OCI-LY7 (cell line): ENCODE results near the gene KCNA5. TPM values are rescaled to one million over a fixed set of nuclear protein-coding genes. Genes with fewer than 3 reads are reported as not detected.
A peak's percentile ranks its signal among the peaks of the same experiment; 100 is the strongest.

Experiments
- BruUV-seq: library from RNA; stranded (reverse); fragments of 400-500 nt; replicated peaks from 2 replicates; lab custom pipeline; 2021; lab: Mats Ljungman, UMichigan
- CTCF ChIA-PET: fragments of 300-600 bp; sonication (Branson Sonifier 250); formaldehyde crosslinking; loops from one replicate; lab custom pipeline; 2022; ENCODE audit warnings: antibody characterized with exemption; ENCODE audit not compliant: unreplicated experiment; lab: Charles Lee
- POLR2A ChIA-PET: fragments of 300-600 bp; sonication (Branson Sonifier 250); formaldehyde crosslinking; loops from one replicate; lab custom pipeline; 2022; ENCODE audit warnings: antibody characterized with exemption; lab: Charles Lee
- DNase-seq: peaks from one replicate; pipeline ENCODE4 v3.0.0-alpha.2; 2015; ENCODE audit warnings: low spot score
- H2AFZ ChIP-seq: fragments of 200-600 bp; sonication (generic), shearing (Covaris generic); 2 replicates; pipeline ENCODE4 v1.6.1; 2014; ENCODE audit warnings: mild to moderate bottlenecking, antibody characterized with exemption, low read length, moderate library complexity
- H3K27ac ChIP-seq: fragments of 200-600 bp; sonication (generic); 2 replicates; pipeline ENCODE4 v1.5.1; 2014; ENCODE audit warnings: mixed run types, low read depth, mild to moderate bottlenecking, moderate library complexity, low read length, inconsistent platforms; ENCODE audit not compliant: poor library complexity, severe bottlenecking
- H3K36me3 ChIP-seq: fragments of 200-600 bp; sonication (generic); 2 replicates; pipeline ENCODE4 v1.6.1; 2014; ENCODE audit warnings: mild to moderate bottlenecking, antibody characterized with exemption, low read length, moderate library complexity, mixed read lengths; ENCODE audit not compliant: insufficient read depth
- H3K4me1 ChIP-seq: fragments of 200-600 bp; sonication (generic); 2 replicates; pipeline ENCODE4 v1.5.1; 2014; ENCODE audit warnings: mild to moderate bottlenecking, low read length; ENCODE audit not compliant: insufficient read depth, poor library complexity, severe bottlenecking
- H3K4me2 ChIP-seq: fragments of 200-600 bp; sonication (generic); 2 replicates; pipeline ENCODE4 v1.6.1; 2014; ENCODE audit warnings: mild to moderate bottlenecking, low read length
- H3K4me3 ChIP-seq: fragments of 200-600 bp; sonication (generic); 2 replicates; pipeline ENCODE4 v1.5.1; 2014; ENCODE audit warnings: mild to moderate bottlenecking, low read depth, low read length; ENCODE audit not compliant: poor library complexity, severe bottlenecking
- H3K79me2 ChIP-seq: fragments of 200-600 bp; sonication (generic); 2 replicates; pipeline ENCODE4 v1.6.1; 2016; ENCODE audit warnings: low read depth, mild to moderate bottlenecking, low read length, moderate library complexity, mixed read lengths; ENCODE audit not compliant: insufficient read depth
- H3K9me2 ChIP-seq: fragments of 200-600 bp; sonication (generic); 2 replicates; pipeline ENCODE4 v1.6.1; 2016; ENCODE audit warnings: mild to moderate bottlenecking, low read length, mixed read lengths; ENCODE audit not compliant: insufficient read depth
- H3K9me3 ChIP-seq: fragments of 200-600 bp; sonication (generic); 2 replicates; pipeline ENCODE4 v1.6.1; 2014; ENCODE audit warnings: mild to moderate bottlenecking, mixed run types, low read length, mixed read lengths
- H4K20me1 ChIP-seq: fragments of 200-600 bp; sonication (generic); 2 replicates; pipeline ENCODE4 v1.6.1; 2014; ENCODE audit warnings: mild to moderate bottlenecking, antibody characterized with exemption, low read length, moderate library complexity, mixed read lengths; ENCODE audit not compliant: insufficient read depth
- EZH2phosphoT487 ChIP-seq: fragments of 200-600 bp; sonication (generic); IDR thresholded peaks from 2 replicates; pipeline ENCODE4 v1.6.1; 2018; ENCODE audit warnings: low read depth, borderline replicate concordance, mild to moderate bottlenecking, mixed run types, antibody characterized with exemption, low read length, moderate library complexity, mixed read lengths
- intact Hi-C: fragments of 100-400 bp; cut with micrococcal nuclease; formaldehyde crosslinking; loops from one replicate; pipeline ENCODE4 v1.10.0; 2022; ENCODE audit not compliant: unreplicated experiment
- total RNA-seq, 2 experiments: library from RNA; depleted of rRNA in 1 of 2; stranded (reverse); fragments of >200 nt in 1 of 2; shearing (Covaris generic) in 1 of 2; gene quantifications; 2 replicates each; pipeline ENCODE4 v1.2.3, GENCODE V29; 2014 to 2022
- TF ChIP-seq, protein P1 (sequence below): fragments of 200-600 bp; sonication (generic); conservative IDR thresholded peaks from 2 replicates; pipeline ENCODE4 v1.5.1; 2014; ENCODE audit warnings: mild to moderate bottlenecking, antibody characterized with exemption, low read length, moderate library complexity, mixed read lengths

Gene KCNA5
- total RNA-seq, 2 experiments from 2014 or later: not detected

DNA sequence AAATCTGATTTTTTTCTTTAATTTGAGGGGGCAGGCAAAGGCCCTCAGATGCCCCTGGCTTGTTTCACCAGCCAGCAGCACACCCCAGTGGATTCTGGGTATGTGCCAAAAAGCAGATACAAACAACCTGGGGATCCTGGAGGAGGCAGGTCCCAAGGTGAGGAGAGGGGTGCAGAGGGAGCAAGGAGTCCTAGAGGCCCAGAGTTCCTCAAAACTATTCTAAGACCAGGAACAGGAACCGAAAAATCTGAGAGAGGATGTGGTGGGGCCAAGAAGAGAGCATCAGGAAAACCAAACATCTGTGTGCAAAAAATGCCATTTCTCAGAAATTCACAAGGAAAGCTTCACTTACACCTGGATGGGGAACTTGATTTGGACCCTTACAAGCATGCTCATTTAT, 8.2 kb downstream of the KCNA5 start:
- peak; percentile 22 for DNase-seq
- Histone ChIP-seq H3K36me3 (no peaks in the 10 kb centered on the region), H3K4me3 (no peak overlapping the region), H2AFZ (no peak overlapping the region), H3K79me2 (no peaks in the 10 kb centered on the region), H3K9me2 (no peaks in the 10 kb centered on the region), H3K27ac (no peak overlapping the region), H4K20me1 (no peaks in the 10 kb centered on the region), H3K4me2 (peak overlapping the region; percentile 44), H3K4me1 (peaks cover 25% of the 10 kb centered on the region), H3K9me3 (no peaks in the 10 kb centered on the region)
- ChIA-PET CTCF (no interaction called here), POLR2A (interaction anchor here (1.2 kb wide), 1 partner anchor 16 kb away, joined by 3 read pairs; no protein-coding TSS in a partner anchor)
- no TSS peak for BruUV-seq
- no peak for TF ChIP-seq EZH2phosphoT487
- TF ChIP-seq, protein P1, sequence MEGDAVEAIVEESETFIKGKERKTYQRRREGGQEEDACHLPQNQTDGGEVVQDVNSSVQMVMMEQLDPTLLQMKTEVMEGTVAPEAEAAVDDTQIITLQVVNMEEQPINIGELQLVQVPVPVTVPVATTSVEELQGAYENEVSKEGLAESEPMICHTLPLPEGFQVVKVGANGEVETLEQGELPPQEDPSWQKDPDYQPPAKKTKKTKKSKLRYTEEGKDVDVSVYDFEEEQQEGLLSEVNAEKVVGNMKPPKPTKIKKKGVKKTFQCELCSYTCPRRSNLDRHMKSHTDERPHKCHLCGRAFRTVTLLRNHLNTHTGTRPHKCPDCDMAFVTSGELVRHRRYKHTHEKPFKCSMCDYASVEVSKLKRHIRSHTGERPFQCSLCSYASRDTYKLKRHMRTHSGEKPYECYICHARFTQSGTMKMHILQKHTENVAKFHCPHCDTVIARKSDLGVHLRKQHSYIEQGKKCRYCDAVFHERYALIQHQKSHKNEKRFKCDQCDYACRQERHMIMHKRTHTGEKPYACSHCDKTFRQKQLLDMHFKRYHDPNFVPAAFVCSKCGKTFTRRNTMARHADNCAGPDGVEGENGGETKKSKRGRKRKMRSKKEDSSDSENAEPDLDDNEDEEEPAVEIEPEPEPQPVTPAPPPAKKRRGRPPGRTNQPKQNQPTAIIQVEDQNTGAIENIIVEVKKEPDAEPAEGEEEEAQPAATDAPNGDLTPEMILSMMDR: no peak
- intact Hi-C loops: no loop called here

DNA sequence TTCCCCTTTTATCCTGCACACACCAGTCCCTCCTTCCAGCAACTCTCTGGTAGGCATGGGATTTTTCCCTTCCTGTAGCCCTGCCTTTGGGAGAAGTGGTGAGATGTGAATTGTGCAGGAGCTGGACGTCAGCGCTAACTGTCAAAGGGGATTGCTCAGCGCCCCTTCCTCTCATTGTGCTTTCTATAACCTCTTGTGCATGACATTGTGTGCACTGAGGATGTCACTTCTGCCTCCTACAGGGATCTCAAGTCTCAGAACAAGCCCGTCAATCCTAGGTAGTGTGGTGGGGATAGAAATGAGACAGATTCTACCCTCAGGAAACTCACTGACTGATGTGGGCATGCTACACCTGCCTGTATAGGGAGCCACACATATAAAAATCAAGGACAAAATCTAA, 8.7 kb downstream of the KCNA5 start:
- intact Hi-C loops: no loop called here
- Histone ChIP-seq H3K9me2 (no peaks in the 10 kb centered on the region), H3K9me3 (no peaks in the 10 kb centered on the region), H3K4me1 (peaks cover 25% of the 10 kb centered on the region), H3K36me3 (no peaks in the 10 kb centered on the region), H4K20me1 (no peaks in the 10 kb centered on the region), H3K4me3 (no peak overlapping the region), H3K27ac (no peak overlapping the region), H3K79me2 (no peaks in the 10 kb centered on the region), H2AFZ (no peak overlapping the region), H3K4me2 (peak overlapping the region; percentile 44)
- no peak for DNase-seq
- ChIA-PET CTCF (no interaction called here), POLR2A (no interaction called here)
- TF ChIP-seq EZH2phosphoT487: no peak
- TF ChIP-seq, protein P1: no peak
- no TSS peak for BruUV-seq

DNA sequence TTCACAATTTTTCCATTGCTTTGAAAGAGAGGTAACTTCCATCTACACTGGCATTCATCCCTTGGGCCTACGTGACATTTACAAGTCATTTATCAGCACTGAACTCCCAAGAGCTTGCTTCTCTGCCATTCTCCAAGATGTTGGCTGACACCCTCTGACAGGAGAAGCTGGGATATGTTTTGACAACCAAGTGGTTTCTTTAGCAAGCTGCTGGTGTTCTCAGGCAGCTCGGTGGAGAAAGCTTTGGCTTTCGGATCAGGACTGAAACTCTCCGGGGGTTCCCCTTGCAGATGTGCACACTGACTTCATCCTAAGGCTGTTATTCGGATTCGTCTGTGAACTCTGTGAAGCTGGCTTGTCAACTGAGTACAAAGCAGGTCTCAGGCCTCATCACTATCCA, 15.7 kb downstream of the KCNA5 start:
- BruUV-seq: no TSS peak
- POLR2A ChIA-PET: interaction anchor here (0.5 to 0.9 kb wide), 2 partner anchors 16 to 295 kb away, joined by 3 read pairs; no protein-coding TSS in a partner anchor

More for the DNA sequence above, 15.7 kb downstream of the KCNA5 start:
- H3K79me2 ChIP-seq: no peaks in the 10 kb centered on the region
- H3K9me3 ChIP-seq: no peaks in the 10 kb centered on the region
- no peaks in the 10 kb centered on the region for H3K36me3 ChIP-seq
- H3K4me1 ChIP-seq: no peaks in the 10 kb centered on the region
- H3K9me2 ChIP-seq: no peaks in the 10 kb centered on the region
- no peak for DNase-seq
- H4K20me1 ChIP-seq: no peaks in the 10 kb centered on the region
- intact Hi-C loops: no loop called here
- TF ChIP-seq EZH2phosphoT487: no peak
- TF ChIP-seq, protein P1: no peak
- H3K4me3 ChIP-seq: no peak overlapping the region
- H3K27ac ChIP-seq: no peak overlapping the region
- CTCF ChIA-PET: no interaction called here
- H2AFZ ChIP-seq: no peak overlapping the region
- no peak overlapping the region for H3K4me2 ChIP-seq
